HG02973 (cell line): Measurements from ENCODE around the gene PDE10A.
A peak's percentile ranks its signal among the peaks of the same experiment; 100 is the strongest.

ENCODE experiments used
- ATAC-seq: cut with Tn5 transposase; IDR thresholded peaks from one replicate; pipeline ENCODE4 v1.9.1; 2021; ENCODE audit warnings: moderate library complexity; ENCODE audit not compliant: unreplicated experiment

Gene PDE10A

GRCh38 chr6:165662749-165663376 is at the start of gene PDE10A:
Gene PDE10A (minus strand): TSS chr6:165663241. CDS start chr6:165662811, 430 bp downstream.
- ATAC-seq = no peak

DNA sequence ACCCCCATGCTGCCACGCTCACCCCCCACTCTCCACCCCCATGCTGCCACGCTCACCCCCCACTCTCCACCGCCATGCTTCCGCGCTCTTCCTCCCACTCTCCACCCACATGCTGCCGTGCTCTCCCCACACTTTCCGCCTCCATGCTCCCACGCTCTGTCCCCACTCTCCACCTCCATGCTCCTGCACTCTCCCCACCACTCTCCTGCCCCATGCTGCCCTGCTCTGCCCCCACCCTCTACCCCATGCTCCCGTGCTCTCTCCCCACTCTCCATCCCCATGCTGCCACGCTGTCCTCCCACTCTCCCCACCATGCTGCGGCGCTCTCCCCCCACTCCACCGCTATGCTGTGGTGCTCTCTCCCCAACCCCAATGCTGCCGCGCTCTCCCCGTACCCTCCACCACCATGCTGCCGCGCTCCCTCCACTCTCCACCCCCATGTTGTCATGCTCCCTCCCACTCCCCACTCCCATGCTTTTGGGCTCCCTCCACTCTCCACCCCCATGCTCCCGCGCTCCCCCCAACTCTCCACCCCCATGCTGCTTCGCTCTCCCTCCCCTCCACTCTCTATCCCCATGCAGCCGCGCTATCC is 46.0 kb upstream of the PDE10A start:
- no peak for ATAC-seq

GRCh38 chr6:165707067-165707853 is 44.2 kb upstream of the PDE10A start:
- ATAC-seq = no peak

- no peak for ATAC-seq
Observed at GRCh38 chr6:165705941-165706340, 42.9 kb upstream of the PDE10A start.

- peak; percentile 60 for ATAC-seq
Observed at GRCh38 chr6:165704045-165704748, 41.2 kb upstream of the PDE10A start.

- no peak for ATAC-seq
Observed at GRCh38 chr6:165702669-165703068, 39.6 kb upstream of the PDE10A start.

DNA sequence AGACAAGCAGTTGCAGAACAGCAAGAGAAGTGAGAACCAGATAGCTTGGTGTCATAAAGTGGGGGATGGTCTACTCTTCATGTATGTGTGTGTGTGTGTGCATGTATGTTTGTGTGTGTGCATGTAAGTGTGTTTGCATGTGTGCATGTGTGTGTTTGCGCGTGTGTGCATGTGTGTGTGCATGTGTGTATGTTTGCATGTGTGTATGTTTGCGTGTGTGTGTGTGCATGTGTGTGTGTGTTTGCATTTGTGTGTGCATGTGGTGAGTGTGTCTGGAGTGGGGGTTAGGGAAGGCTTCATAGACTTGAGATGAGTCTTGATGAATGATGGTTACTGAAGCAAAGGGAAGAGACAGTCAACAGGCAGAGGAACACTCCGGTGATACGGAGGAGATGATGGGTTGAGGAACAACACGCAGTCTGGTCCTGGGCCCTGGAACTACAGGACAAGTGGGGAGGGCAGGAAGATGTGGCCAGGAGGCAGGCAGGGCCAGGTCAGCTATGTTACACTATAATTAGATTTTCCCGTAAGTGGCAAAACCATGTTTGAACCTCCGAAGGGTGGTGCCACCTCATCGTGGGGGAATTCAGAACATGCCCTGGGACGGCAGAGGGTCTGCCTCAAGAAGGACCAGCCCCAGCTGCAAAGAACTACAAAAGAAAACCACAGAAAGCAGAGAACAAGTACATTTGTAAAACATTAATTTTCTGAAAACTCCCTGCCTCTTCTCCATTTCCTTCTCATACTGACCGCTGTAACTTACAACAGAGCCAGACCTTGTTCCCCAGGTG is 38.7 kb upstream of the PDE10A start:
- peak; percentile 52 for ATAC-seq

- ATAC-seq = no peak
Observed at GRCh38 chr6:165701005-165701404, 38.0 kb upstream of the PDE10A start.

- no peak for ATAC-seq
Observed at GRCh38 chr6:165698868-165699267, 35.8 kb upstream of the PDE10A start.

GRCh38 chr6:165697171-165697570 is 34.1 kb upstream of the PDE10A start:
- no peak for ATAC-seq

- ATAC-seq = no peak
Observed at GRCh38 chr6:165695722-165696515, 32.9 kb upstream of the PDE10A start.

DNA sequence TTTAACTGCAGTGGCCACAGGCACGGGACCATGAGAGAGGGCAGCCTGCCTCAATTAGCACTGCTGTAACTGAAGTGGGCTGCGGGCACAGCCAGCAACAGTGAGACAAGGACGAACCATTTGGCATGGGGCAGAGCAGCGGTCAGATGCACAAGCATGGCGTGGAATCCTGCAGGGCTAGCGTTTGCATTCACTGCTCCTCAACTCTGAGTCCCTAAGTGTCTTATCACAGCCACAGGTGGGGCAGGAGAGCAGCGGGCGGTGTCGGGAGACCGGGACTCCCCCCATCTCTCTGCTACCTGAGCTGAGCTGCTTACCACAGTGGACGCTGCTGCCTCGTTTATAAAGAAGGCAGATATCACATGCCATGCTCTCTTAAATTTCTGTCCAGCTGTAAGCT is 31.3 kb upstream of the PDE10A start:
- no peak for ATAC-seq

- ATAC-seq = no peak
Observed at GRCh38 chr6:165692106-165692653, 29.1 kb upstream of the PDE10A start.

GRCh38 chr6:165689699-165690098 is 26.7 kb upstream of the PDE10A start:
- no peak for ATAC-seq

GRCh38 chr6:165686596-165687365 is 23.7 kb upstream of the PDE10A start:
- ATAC-seq = no peak

DNA sequence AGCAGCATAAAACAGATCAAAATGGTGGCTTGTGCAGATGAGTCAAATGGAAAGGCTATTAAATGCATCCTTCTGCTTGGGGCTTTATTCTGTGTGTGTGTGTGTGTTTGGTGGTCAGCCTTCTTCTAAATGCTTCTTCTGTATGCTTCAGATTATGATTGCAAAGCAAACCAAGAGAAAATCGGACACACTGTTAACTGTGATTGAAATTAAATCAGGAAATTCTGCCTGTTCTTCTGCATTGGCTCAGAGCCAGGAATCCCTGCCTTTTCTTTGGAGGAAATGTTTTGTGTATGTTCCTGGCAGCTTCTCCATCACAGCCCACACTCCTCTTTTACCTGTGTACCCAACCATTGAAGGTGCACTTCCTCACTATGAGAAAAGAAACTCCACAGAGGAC is 22.3 kb upstream of the PDE10A start:
- ATAC-seq = no peak

DNA sequence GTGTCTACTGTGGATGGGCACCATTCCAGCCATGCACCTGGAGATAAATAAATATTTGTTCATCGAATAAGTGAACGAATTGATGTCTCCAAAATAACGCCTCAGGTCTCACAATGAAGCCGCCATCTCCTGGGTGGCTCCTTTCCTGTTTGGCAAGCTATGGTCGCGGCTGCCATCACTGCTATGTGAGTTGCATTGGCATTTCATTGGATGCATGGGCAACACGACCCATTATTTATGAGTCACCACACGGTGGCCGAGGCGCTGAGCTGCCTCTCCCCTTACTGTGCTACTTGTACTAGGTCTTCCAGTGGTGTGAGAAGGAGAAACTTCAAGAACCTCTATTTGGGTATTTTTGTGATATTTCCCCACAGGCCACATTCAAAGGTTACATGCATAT is 21.3 kb upstream of the PDE10A start:
- no peak for ATAC-seq

DNA sequence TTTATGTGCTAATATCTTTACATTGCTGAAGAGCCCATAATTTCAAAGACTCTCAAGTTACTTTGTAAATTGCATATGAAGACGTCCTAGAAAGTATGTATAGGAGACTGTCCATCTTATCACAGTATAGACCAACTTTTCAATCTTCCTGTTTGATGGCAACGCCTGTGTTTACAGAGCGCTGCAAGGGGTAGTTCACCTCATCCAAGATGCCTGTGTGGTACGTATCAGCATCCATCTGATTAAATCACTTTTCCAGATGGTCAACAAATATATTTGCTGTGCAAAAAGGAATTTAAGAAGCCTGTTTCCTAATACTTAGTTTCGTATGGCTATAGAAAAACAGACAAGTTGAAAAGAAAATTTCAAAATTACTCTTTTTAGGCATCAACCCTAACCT is 17.9 kb upstream of the PDE10A start:
- no peak for ATAC-seq

DNA sequence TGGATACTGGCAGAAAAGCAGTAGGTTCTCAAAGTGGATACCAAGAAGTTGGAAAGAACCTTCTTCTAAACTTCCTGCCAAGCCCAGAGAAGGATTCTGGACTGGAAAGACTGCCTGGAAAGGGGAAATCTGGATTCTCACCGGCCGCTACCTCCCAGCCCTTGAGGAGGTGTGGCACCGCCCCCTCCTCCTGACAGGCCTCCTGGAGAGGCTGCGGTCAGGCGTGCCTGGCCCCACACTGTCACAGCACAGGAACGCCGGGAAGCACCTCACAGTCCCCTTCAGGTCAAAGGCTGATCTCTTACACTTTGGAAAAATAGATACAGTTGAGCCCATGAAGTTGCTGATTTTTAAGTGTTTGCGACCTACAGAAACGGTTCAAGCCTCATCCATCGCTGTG is 16.3 kb upstream of the PDE10A start:
- no peak for ATAC-seq
